ENCODE measurements around the gene TRAPPC14. TPM values are rescaled to one million over a fixed set of nuclear protein-coding genes. Genes with fewer than 3 reads are reported as not detected.

The TRAPPC14 gene
- total and polyA plus RNA-seq, 10 of the 15 experiments (the other 5 are each of a cell fraction or from before 2014, with no cell fraction given) = 0.21 to 24.7 (median 7.5) TPM

GRCh38 chr7:100148559-100149328 lies 9.8 kb downstream of the TRAPPC14 start, which contains the start of gene LAMTOR4 (continued):
- TF ChIP-seq, protein P1, sequence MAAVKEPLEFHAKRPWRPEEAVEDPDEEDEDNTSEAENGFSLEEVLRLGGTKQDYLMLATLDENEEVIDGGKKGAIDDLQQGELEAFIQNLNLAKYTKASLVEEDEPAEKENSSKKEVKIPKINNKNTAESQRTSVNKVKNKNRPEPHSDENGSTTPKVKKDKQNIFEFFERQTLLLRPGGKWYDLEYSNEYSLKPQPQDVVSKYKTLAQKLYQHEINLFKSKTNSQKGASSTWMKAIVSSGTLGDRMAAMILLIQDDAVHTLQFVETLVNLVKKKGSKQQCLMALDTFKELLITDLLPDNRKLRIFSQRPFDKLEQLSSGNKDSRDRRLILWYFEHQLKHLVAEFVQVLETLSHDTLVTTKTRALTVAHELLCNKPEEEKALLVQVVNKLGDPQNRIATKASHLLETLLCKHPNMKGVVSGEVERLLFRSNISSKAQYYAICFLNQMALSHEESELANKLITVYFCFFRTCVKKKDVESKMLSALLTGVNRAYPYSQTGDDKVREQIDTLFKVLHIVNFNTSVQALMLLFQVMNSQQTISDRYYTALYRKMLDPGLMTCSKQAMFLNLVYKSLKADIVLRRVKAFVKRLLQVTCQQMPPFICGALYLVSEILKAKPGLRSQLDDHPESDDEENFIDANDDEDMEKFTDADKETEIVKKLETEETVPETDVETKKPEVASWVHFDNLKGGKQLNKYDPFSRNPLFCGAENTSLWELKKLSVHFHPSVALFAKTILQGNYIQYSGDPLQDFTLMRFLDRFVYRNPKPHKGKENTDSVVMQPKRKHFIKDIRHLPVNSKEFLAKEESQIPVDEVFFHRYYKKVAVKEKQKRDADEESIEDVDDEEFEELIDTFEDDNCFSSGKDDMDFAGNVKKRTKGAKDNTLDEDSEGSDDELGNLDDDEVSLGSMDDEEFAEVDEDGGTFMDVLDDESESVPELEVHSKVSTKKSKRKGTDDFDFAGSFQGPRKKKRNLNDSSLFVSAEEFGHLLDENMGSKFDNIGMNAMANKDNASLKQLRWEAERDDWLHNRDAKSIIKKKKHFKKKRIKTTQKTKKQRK (IDR thresholded peaks at IDR 0.05; ENCODE audit: low read depth, low read length) = peak; percentile 49; the same call in 1 of the 2 replicates
- TF ChIP-seq SP1 (IDR thresholded peaks at IDR 0.05; ENCODE audit: low read depth, low read length) = peak; percentile 99
- TF ChIP-seq GABPA (IDR thresholded peaks at IDR 0.05; ENCODE audit: low read depth) = no peak
- peak; percentile 56; the same call in 1 of the 2 replicates for TF ChIP-seq CBFB (IDR thresholded peaks at IDR 0.05; ENCODE audit: low read depth)
- TF ChIP-seq PAX8 (IDR thresholded peaks at IDR 0.05) = no peak
- no peak for TF ChIP-seq ZNF622 (IDR thresholded peaks at IDR 0.05)
- TF ChIP-seq, protein P2, sequence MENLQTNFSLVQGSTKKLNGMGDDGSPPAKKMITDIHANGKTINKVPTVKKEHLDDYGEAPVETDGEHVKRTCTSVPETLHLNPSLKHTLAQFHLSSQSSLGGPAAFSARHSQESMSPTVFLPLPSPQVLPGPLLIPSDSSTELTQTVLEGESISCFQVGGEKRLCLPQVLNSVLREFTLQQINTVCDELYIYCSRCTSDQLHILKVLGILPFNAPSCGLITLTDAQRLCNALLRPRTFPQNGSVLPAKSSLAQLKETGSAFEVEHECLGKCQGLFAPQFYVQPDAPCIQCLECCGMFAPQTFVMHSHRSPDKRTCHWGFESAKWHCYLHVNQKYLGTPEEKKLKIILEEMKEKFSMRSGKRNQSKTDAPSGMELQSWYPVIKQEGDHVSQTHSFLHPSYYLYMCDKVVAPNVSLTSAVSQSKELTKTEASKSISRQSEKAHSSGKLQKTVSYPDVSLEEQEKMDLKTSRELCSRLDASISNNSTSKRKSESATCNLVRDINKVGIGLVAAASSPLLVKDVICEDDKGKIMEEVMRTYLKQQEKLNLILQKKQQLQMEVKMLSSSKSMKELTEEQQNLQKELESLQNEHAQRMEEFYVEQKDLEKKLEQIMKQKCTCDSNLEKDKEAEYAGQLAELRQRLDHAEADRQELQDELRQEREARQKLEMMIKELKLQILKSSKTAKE (IDR thresholded peaks at IDR 0.05; ENCODE audit: low read depth, poor library complexity, severe bottlenecking) = peak; percentile 4
- TF ChIP-seq IKZF1 (conservative IDR thresholded peaks at IDR 0.05) = peak; percentile 62
- TF ChIP-seq POLR2AphosphoS2 (IDR thresholded peaks at IDR 0.05; ENCODE audit: low read depth, low read length) = peak; percentile 79; the same call in 1 of the 2 replicates
- peak; percentile 17 for TF ChIP-seq MEF2B (IDR thresholded peaks at IDR 0.05; ENCODE audit: partially characterized antibody, poor library complexity, severe bottlenecking)
- TF ChIP-seq PML (IDR thresholded peaks at IDR 0.05; ENCODE audit: low read length) = peak; percentile 84; the same call in 1 of the 2 replicates
- peak; percentile 94 for TF ChIP-seq USF1 (IDR thresholded peaks at IDR 0.05; ENCODE audit: borderline replicate concordance, extremely low read length, insufficient read depth, low read depth, low read length)
- TF ChIP-seq, protein P3, sequence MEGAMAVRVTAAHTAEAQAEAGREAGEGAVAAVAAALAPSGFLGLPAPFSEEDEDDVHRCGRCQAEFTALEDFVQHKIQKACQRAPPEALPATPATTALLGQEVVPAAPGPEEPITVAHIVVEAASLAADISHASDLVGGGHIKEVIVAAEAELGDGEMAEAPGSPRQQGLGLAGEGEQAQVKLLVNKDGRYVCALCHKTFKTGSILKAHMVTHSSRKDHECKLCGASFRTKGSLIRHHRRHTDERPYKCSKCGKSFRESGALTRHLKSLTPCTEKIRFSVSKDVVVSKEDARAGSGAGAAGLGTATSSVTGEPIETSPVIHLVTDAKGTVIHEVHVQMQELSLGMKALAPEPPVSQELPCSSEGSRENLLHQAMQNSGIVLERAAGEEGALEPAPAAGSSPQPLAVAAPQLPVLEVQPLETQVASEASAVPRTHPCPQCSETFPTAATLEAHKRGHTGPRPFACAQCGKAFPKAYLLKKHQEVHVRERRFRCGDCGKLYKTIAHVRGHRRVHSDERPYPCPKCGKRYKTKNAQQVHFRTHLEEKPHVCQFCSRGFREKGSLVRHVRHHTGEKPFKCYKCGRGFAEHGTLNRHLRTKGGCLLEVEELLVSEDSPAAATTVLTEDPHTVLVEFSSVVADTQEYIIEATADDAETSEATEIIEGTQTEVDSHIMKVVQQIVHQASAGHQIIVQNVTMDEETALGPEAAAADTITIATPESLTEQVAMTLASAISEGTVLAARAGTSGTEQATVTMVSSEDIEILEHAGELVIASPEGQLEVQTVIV (IDR thresholded peaks at IDR 0.05; ENCODE audit: borderline replicate concordance, partially characterized antibody) = peak; percentile 72
- TF ChIP-seq ZBTB11 (CRISPR knock-in tag; IDR thresholded peaks at IDR 0.05) = no peak
- TF ChIP-seq TARDBP (IDR thresholded peaks at IDR 0.05; ENCODE audit: borderline replicate concordance) = no peak
- TF ChIP-seq CREM (IDR thresholded peaks at IDR 0.05; ENCODE audit: low read depth) = no peak
- no peak for TF ChIP-seq ZNF384 (IDR thresholded peaks at IDR 0.05; ENCODE audit: borderline replicate concordance, low read depth, low read length)

Data from GM12878 (cell line).